CD14-positive monocyte (primary cell): Measurements from ENCODE around the gene ZC3HAV1L. TPM values are rescaled to one million over a fixed set of nuclear protein-coding genes. Genes with fewer than 3 reads are reported as not detected.

Experiments
- DNase-seq, 3 donors: peaks; one replicate each; pipeline ENCODE4 v3.0.0-alpha.2; 2011 to 2022
- H2AFZ ChIP-seq: 2 replicates; pipeline ENCODE4 v1.6.0; 2012; ENCODE audit warnings: mild to moderate bottlenecking, low read depth, low read length, inconsistent platforms; ENCODE audit not compliant: insufficient read depth, poor library complexity, severe bottlenecking
- H3K27ac ChIP-seq, 2 donors: 1 replicate in 1 of 2; 2 replicates in 1 of 2; pipeline ENCODE4 v1.5.1; 2012 to 2013; ENCODE audit warnings: low read length in 2 of 2, control low read depth in 1 of 2, inconsistent platforms in 1 of 2, low read depth in 1 of 2, mild to moderate bottlenecking in 1 of 2
- H3K27me3 ChIP-seq, 2 donors: one replicate each; pipeline versions ENCODE4 v1.6.0 to v1.6.1; 2011 to 2013; ENCODE audit warnings: low read length in 2 of 2; ENCODE audit not compliant: control insufficient read depth in 2 of 2, insufficient read depth in 2 of 2
- H3K36me3 ChIP-seq, 2 donors: replicated peaks in 1 of 2; 1 replicate in 1 of 2; 2 replicates in 1 of 2; pipeline versions ENCODE4 v1.5.1 to v1.6.1; 2012 to 2013; ENCODE audit warnings: low read length in 2 of 2, control low read depth in 1 of 2, inconsistent platforms in 1 of 2, mild to moderate bottlenecking in 1 of 2; ENCODE audit not compliant: insufficient read depth in 2 of 2, control insufficient read depth in 1 of 2
- H3K4me1 ChIP-seq, 2 donors: 1 replicate in 1 of 2; 2 replicates in 1 of 2; pipeline versions ENCODE4 v1.5.1 to v1.6.1; 2012 to 2013; ENCODE audit warnings: low read length in 2 of 2, control low read depth in 1 of 2, inconsistent platforms in 1 of 2, mild to moderate bottlenecking in 1 of 2, moderate library complexity in 1 of 2; ENCODE audit not compliant: insufficient read depth in 2 of 2, control insufficient read depth in 1 of 2
- H3K4me2 ChIP-seq: replicated peaks from 2 replicates; pipeline ENCODE3; 2012; ENCODE audit warnings: low read length, moderate library complexity, mild to moderate bottlenecking; ENCODE audit not compliant: poor library complexity, severe bottlenecking; ENCODE audit errors: extremely low read depth
- H3K4me3 ChIP-seq, 3 experiments: fragments of 200-600 bp in 1 of 3; sonication (generic) in 1 of 3; replicated peaks in 1 of 3; 1 replicate in 2 of 3; 2 replicates in 1 of 3; pipeline ENCODE4 v1.5.1; 2011 to 2013; ENCODE audit warnings: low read length in 3 of 3, mild to moderate bottlenecking in 3 of 3, control low read depth in 2 of 3, low read depth in 2 of 3, inconsistent platforms in 1 of 3, moderate library complexity in 1 of 3
- H3K79me2 ChIP-seq: 2 replicates; pipeline ENCODE4 v1.6.0; 2012; ENCODE audit warnings: mild to moderate bottlenecking, control low read depth, inconsistent platforms, low read length, moderate library complexity; ENCODE audit not compliant: insufficient read depth
- H3K9ac ChIP-seq: 2 replicates; pipeline ENCODE4 v1.6.0; 2017; ENCODE audit warnings: low read length, mild to moderate bottlenecking; ENCODE audit not compliant: insufficient read depth, poor library complexity, severe bottlenecking
- H3K9me3 ChIP-seq, 2 donors: replicated peaks in 1 of 2; 1 replicate in 1 of 2; 2 replicates in 1 of 2; pipeline versions ENCODE4 v1.5.1 to v1.6.1; 2012 to 2013; ENCODE audit warnings: low read length in 2 of 2, control low read depth in 1 of 2; ENCODE audit not compliant: control insufficient read depth in 1 of 2, insufficient read depth in 1 of 2
- H4K20me1 ChIP-seq: 2 replicates; pipeline ENCODE4 v1.6.0; 2012; ENCODE audit warnings: mild to moderate bottlenecking, low read length, control low read depth, moderate library complexity; ENCODE audit not compliant: insufficient read depth
- H3K27ac Mint-ChIP-seq, 7 donors: one replicate each; pipeline ENCODE4 v1.8.0; 2020; ENCODE audit warnings: mild to moderate bottlenecking in 7 of 7, mixed read lengths in 7 of 7, moderate library complexity in 6 of 7, inconsistent platforms in 2 of 7
- H3K27me3 Mint-ChIP-seq, 3 donors: one replicate each; pipeline ENCODE4 v1.8.0; 2021 to 2022; ENCODE audit warnings: low read depth in 3 of 3, mild to moderate bottlenecking in 3 of 3, mixed read lengths in 3 of 3, moderate library complexity in 3 of 3, inconsistent platforms in 1 of 3
- H3K36me3 Mint-ChIP-seq, 2 donors: one replicate each; pipeline ENCODE4 v1.8.0; 2020; ENCODE audit warnings: mixed read lengths in 2 of 2, inconsistent platforms in 1 of 2, mild to moderate bottlenecking in 1 of 2
- H3K4me1 Mint-ChIP-seq: one replicate; pipeline ENCODE4 v1.8.0; 2020; ENCODE audit warnings: mild to moderate bottlenecking, mixed read lengths
- H3K4me3 Mint-ChIP-seq, 2 donors: one replicate each; pipeline ENCODE4 v1.8.0; 2020; ENCODE audit warnings: mild to moderate bottlenecking in 2 of 2, mixed read lengths in 2 of 2, moderate library complexity in 1 of 2
- H3K9me3 Mint-ChIP-seq, 7 donors: one replicate each; pipeline ENCODE4 v1.8.0; 2020 to 2022; ENCODE audit warnings: mixed read lengths in 7 of 7, mild to moderate bottlenecking in 6 of 7, moderate library complexity in 6 of 7, inconsistent platforms in 2 of 7
- WGBS: methylation state at CpG from one replicate; pipeline ENCODE4 v1.1.5; 2013; ENCODE audit warnings: missing lambda C conversion rate; ENCODE audit not compliant: insufficient coverage; 5-methylcytosine and 5-hydroxymethylcytosine counted together
- intact Hi-C, 2 donors: fragments of 100-400 bp; cut with micrococcal nuclease; formaldehyde crosslinking; loops; one replicate each; pipeline versions ENCODE4 v1.15.0 to v1.15.1; 2023
- polyA plus RNA-seq, 3 donors: library from polyadenylated mRNA; depleted of rRNA in 1 of 3; unstranded in 2 of 3; stranded (reverse) in 1 of 3; fragments of 300-500 nt in 2 of 3; fragments of >200 nt in 1 of 3; fragmentation: Illumina TruSeq in 2 of 3; gene quantifications; 1 replicate in 2 of 3; 2 replicates in 1 of 3; pipeline ENCODE4 v1.2.3, GENCODE V29; 2012 to 2021
- TF ChIP-seq, protein P1 (sequence below): fragments of 200-600 bp; IDR thresholded peaks from one replicate; pipeline ENCODE4 v1.8.0; 2022; ENCODE audit warnings: antibody characterized with exemption, mild to moderate bottlenecking

ZC3HAV1L gene
- polyA plus RNA-seq, 3 donors: 0.10 TPM; not detected in 2

DNA sequence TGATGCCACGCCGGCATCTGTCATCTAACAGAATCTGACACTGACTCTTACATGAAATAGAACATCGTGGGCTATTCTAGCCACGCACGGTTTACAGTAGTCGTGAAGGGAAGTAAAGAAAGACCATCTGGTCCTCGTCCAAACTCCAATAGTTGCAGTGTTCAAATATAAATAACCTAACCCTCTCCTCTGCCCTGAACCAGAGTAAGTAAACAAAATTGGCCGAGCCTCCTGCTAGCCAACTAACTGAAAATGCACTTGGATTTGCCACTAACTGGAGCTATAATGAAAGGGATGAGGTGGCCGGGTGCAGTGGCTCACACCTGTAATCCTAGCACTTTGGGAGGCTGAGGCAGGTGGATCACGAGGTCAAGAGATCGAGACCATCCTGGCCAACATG, 29.5 kb upstream of the ZC3HAV1L start:
- H3K9me3 Mint-ChIP-seq: no peaks in the 10 kb centered on the region
- H3K9me3 ChIP-seq: no peaks in the 10 kb centered on the region
- intact Hi-C loops: no loop called here
- H3K79me2 ChIP-seq: peaks cover 56% of the 10 kb centered on the region
- no peak overlapping the region for H3K4me3 ChIP-seq
- H3K36me3 ChIP-seq: peaks cover 94 to 98% of the 10 kb centered on the region in 2 donors
- H3K27me3 ChIP-seq: no peaks in the 10 kb centered on the region
- WGBS: 90% methylated on average over 2 of the region's 11 CpGs
- H3K36me3 Mint-ChIP-seq: peaks cover 87 to 96% of the 10 kb centered on the region in 2 donors
- peaks cover 3% of the 10 kb centered on the region for H3K4me1 Mint-ChIP-seq
- H3K27ac ChIP-seq: no peak overlapping the region
- no peak overlapping the region for H2AFZ ChIP-seq
- peaks cover 97% of the 10 kb centered on the region for H4K20me1 ChIP-seq
- TF ChIP-seq, protein P1, sequence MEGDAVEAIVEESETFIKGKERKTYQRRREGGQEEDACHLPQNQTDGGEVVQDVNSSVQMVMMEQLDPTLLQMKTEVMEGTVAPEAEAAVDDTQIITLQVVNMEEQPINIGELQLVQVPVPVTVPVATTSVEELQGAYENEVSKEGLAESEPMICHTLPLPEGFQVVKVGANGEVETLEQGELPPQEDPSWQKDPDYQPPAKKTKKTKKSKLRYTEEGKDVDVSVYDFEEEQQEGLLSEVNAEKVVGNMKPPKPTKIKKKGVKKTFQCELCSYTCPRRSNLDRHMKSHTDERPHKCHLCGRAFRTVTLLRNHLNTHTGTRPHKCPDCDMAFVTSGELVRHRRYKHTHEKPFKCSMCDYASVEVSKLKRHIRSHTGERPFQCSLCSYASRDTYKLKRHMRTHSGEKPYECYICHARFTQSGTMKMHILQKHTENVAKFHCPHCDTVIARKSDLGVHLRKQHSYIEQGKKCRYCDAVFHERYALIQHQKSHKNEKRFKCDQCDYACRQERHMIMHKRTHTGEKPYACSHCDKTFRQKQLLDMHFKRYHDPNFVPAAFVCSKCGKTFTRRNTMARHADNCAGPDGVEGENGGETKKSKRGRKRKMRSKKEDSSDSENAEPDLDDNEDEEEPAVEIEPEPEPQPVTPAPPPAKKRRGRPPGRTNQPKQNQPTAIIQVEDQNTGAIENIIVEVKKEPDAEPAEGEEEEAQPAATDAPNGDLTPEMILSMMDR: no peak
- H3K27ac Mint-ChIP-seq: no peak overlapping the region
- no peak overlapping the region for H3K4me3 Mint-ChIP-seq
- no peak overlapping the region for H3K9ac ChIP-seq
- no peak overlapping the region for H3K4me2 ChIP-seq
- DNase-seq: no peak
- H3K27me3 Mint-ChIP-seq: no peaks in the 10 kb centered on the region
- no peaks in the 10 kb centered on the region for H3K4me1 ChIP-seq

DNA sequence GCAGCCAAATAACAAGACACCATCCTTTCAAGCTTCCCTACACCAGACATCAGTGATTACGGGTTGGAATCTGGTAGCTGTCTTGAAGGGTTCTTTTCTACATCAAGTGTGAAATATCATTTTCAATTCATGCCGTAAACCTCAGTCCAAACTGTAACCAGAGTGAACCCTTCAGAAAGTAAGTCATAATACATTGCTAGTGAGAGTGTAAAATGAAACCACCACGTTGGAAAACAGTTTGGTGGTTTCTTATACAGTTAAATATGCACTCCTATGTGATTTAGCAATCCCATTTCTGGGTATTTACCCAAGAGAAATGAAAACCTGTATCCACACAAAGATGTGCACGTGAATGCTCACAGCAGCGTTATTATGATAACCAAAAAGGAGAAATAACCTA, 25.6 kb upstream of the ZC3HAV1L start:
- Histone ChIP-seq H2AFZ (no peak overlapping the region), H3K4me1 (no peaks in the 10 kb centered on the region), H4K20me1 (peaks cover 97% of the 10 kb centered on the region), H3K4me2 (no peak overlapping the region), H3K36me3 (peaks cover 89 to 100% of the 10 kb centered on the region in 2 donors), H3K9ac (no peak overlapping the region), H3K79me2 (peaks cover 40% of the 10 kb centered on the region), H3K4me3 (no peak overlapping the region), H3K27ac (peak overlapping the region in 1 of 2 donors; percentile 38), H3K27me3 (no peaks in the 10 kb centered on the region), H3K9me3 (no peaks in the 10 kb centered on the region)
- intact Hi-C loops: no loop called here
- peak overlapping the region in 1 of 7 donors; percentile 1 for H3K27ac Mint-ChIP-seq
- TF ChIP-seq, protein P1: no peak
- no peak for DNase-seq
- H3K27me3 Mint-ChIP-seq: peaks cover 0 to 2% (median 0%) of the 10 kb centered on the region in 3 donors
- H3K36me3 Mint-ChIP-seq: peaks cover 84 to 98% of the 10 kb centered on the region in 2 donors
- no CpG with 5 or more reads among the region's 5 CpGs for WGBS
- peaks cover 5% of the 10 kb centered on the region for H3K4me1 Mint-ChIP-seq
- no peak overlapping the region for H3K4me3 Mint-ChIP-seq
- no peaks in the 10 kb centered on the region for H3K9me3 Mint-ChIP-seq
